Smooth muscle cell (in vitro differentiated cells): ENCODE results near the gene SORD. TPM values are rescaled to one million over a fixed set of nuclear protein-coding genes. Genes with fewer than 3 reads are reported as not detected.

Source experiments
- DNase-seq: peaks from one replicate; lab custom pipeline; 2025; ENCODE audit not compliant: unreplicated experiment; lab: John Stamatoyannopoulos, UW
- H2AFZ ChIP-seq: fragments of 200-600 bp; sonication (generic); 2 replicates; pipeline ENCODE4 v1.6.0; 2016; ENCODE audit warnings: antibody characterized with exemption, low read depth, mild to moderate bottlenecking
- H3F3A ChIP-seq: fragments of 200-600 bp; sonication (generic); 2 replicates; pipeline ENCODE4 v1.6.0; 2017; ENCODE audit warnings: antibody characterized with exemption, low read depth
- H3K27ac ChIP-seq: fragments of 200-600 bp; sonication (generic); 2 replicates; pipeline ENCODE4 v1.5.1; 2016; ENCODE audit warnings: low read depth, mild to moderate bottlenecking
- H3K27me3 ChIP-seq: fragments of 200-600 bp; sonication (generic); 2 replicates; pipeline ENCODE4 v1.6.1; 2016; ENCODE audit warnings: low read depth, mild to moderate bottlenecking
- H3K36me3 ChIP-seq: fragments of 200-600 bp; sonication (generic); 2 replicates; pipeline ENCODE4 v1.5.1; 2016; ENCODE audit warnings: low read depth
- H3K4me1 ChIP-seq: fragments of 200-600 bp; sonication (generic); 2 replicates; pipeline ENCODE4 v1.5.1; 2016; ENCODE audit warnings: low read depth
- H3K4me2 ChIP-seq: fragments of 200-600 bp; sonication (generic); 2 replicates; pipeline ENCODE4 v1.6.0; 2016; ENCODE audit warnings: mild to moderate bottlenecking
- H3K4me3 ChIP-seq: fragments of 200-600 bp; sonication (generic); 2 replicates; pipeline ENCODE4 v1.5.1; 2016; ENCODE audit warnings: mild to moderate bottlenecking
- H3K79me2 ChIP-seq: fragments of 200-600 bp; sonication (generic); 2 replicates; pipeline ENCODE4 v1.6.0; 2016; ENCODE audit warnings: low read depth, mild to moderate bottlenecking
- H3K9ac ChIP-seq: fragments of 200-600 bp; sonication (generic); 2 replicates; pipeline ENCODE4 v1.6.0; 2016; ENCODE audit warnings: low read depth
- H3K9me3 ChIP-seq: fragments of 200-600 bp; sonication (generic); replicated peaks from 2 replicates; pipeline ENCODE4 v1.5.1; 2016; ENCODE audit warnings: low read depth
- H4K20me1 ChIP-seq: fragments of 200-600 bp; sonication (generic); 2 replicates; pipeline ENCODE4 v1.6.0; 2016; ENCODE audit warnings: low read depth
- WGBS: methylation state at CpG from one replicate; pipeline ENCODE4 v1.1.7; 2016; ENCODE audit warnings: low lambda C conversion rate; 5-methylcytosine and 5-hydroxymethylcytosine counted together
- polyA plus RNA-seq: library from polyadenylated mRNA; unstranded; fragments of >200 nt; fragmentation: Nextera tagmentation; extraction: Ambion mirVana; gene quantifications from 2 replicates; pipeline ENCODE4 v1.2.1, GENCODE V29; 2016
- total RNA-seq: library from RNA; depleted of rRNA; stranded (reverse); fragments of >200 nt; gene quantifications from 2 replicates; pipeline ENCODE4 v1.2.3, GENCODE V29; 2014
- TF ChIP-seq, protein P1 (sequence below): fragments of 200-600 bp; sonication (generic); IDR thresholded peaks from 2 replicates; pipeline ENCODE4 v1.5.1; 2017; ENCODE audit warnings: borderline replicate concordance, mild to moderate bottlenecking, antibody characterized with exemption; ENCODE audit not compliant: insufficient read depth, poor library complexity, severe bottlenecking

Gene SORD
- total and polyA plus RNA-seq, 2 experiments from 2014 or later, result 22.1 to 26.8 TPM

- no peak for DNase-seq
- TF ChIP-seq, protein P1, sequence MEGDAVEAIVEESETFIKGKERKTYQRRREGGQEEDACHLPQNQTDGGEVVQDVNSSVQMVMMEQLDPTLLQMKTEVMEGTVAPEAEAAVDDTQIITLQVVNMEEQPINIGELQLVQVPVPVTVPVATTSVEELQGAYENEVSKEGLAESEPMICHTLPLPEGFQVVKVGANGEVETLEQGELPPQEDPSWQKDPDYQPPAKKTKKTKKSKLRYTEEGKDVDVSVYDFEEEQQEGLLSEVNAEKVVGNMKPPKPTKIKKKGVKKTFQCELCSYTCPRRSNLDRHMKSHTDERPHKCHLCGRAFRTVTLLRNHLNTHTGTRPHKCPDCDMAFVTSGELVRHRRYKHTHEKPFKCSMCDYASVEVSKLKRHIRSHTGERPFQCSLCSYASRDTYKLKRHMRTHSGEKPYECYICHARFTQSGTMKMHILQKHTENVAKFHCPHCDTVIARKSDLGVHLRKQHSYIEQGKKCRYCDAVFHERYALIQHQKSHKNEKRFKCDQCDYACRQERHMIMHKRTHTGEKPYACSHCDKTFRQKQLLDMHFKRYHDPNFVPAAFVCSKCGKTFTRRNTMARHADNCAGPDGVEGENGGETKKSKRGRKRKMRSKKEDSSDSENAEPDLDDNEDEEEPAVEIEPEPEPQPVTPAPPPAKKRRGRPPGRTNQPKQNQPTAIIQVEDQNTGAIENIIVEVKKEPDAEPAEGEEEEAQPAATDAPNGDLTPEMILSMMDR, result peak; percentile 20
- no peaks in the 10 kb centered on the region for H4K20me1 ChIP-seq
- no peak overlapping the region for H3K4me2 ChIP-seq
- no peaks in the 10 kb centered on the region for H3F3A ChIP-seq
- WGBS, result 75% methylated on average over 11 of the region's 11 CpGs
- no peak overlapping the region for H3K27ac ChIP-seq
- H3K27me3 ChIP-seq, result peaks cover 69% of the 10 kb centered on the region
- peaks cover 8% of the 10 kb centered on the region for H3K4me1 ChIP-seq
- H3K9ac ChIP-seq, result no peak overlapping the region
- H3K36me3 ChIP-seq, result no peaks in the 10 kb centered on the region
- H2AFZ ChIP-seq, result no peak overlapping the region
- H3K9me3 ChIP-seq, result no peaks in the 10 kb centered on the region
- H3K4me3 ChIP-seq, result no peak overlapping the region
- H3K79me2 ChIP-seq, result no peaks in the 10 kb centered on the region
Measured at GRCh38 chr15:45110256-45110820, 87.3 kb downstream of the SORD start.

- peaks cover 82% of the 10 kb centered on the region for H3K27me3 ChIP-seq
- H3K36me3 ChIP-seq, result no peaks in the 10 kb centered on the region
- H2AFZ ChIP-seq, result no peak overlapping the region
- TF ChIP-seq, protein P1, result no peak
- H3K4me1 ChIP-seq, result peaks cover 8% of the 10 kb centered on the region
- 11% methylated on average over 30 of the region's 71 CpGs for WGBS
- H3K9me3 ChIP-seq, result no peaks in the 10 kb centered on the region
- H3F3A ChIP-seq, result no peaks in the 10 kb centered on the region
- H3K9ac ChIP-seq, result no peak overlapping the region
- H3K4me3 ChIP-seq, result no peak overlapping the region
- H3K4me2 ChIP-seq, result peak overlapping the region; percentile 81
- no peak for DNase-seq
- H4K20me1 ChIP-seq, result no peaks in the 10 kb centered on the region
- no peaks in the 10 kb centered on the region for H3K79me2 ChIP-seq
- no peak overlapping the region for H3K27ac ChIP-seq
Measured at GRCh38 chr15:45111390-45112142, 88.6 kb downstream of the SORD start.

- H3K4me2 ChIP-seq, result peak overlapping the region; percentile 81
- no peak overlapping the region for H3K9ac ChIP-seq
- H3K4me3 ChIP-seq, result peak overlapping the region; percentile 36
- TF ChIP-seq, protein P1, result no peak
- no peaks in the 10 kb centered on the region for H3K9me3 ChIP-seq
- no peaks in the 10 kb centered on the region for H4K20me1 ChIP-seq
- peaks cover 88% of the 10 kb centered on the region for H3K27me3 ChIP-seq
- H3F3A ChIP-seq, result no peaks in the 10 kb centered on the region
- WGBS, result 11% methylated on average over 13 of the region's 13 CpGs
- DNase-seq, result no peak
- H3K36me3 ChIP-seq, result no peaks in the 10 kb centered on the region
- H3K4me1 ChIP-seq, result peaks cover 8% of the 10 kb centered on the region
- no peaks in the 10 kb centered on the region for H3K79me2 ChIP-seq
- H3K27ac ChIP-seq, result no peak overlapping the region
- no peak overlapping the region for H2AFZ ChIP-seq
Measured at GRCh38 chr15:45112143-45112590, 89.2 kb downstream of the SORD start.
